ENCODE data around the gene KLK8. TPM values are rescaled to one million over a fixed set of nuclear protein-coding genes. Genes with fewer than 3 reads are reported as not detected.

Gene KLK8
- total and polyA plus RNA-seq, 2 donors (not counting 1 experiment from before 2014, with no cell fraction given): not detected

DNA sequence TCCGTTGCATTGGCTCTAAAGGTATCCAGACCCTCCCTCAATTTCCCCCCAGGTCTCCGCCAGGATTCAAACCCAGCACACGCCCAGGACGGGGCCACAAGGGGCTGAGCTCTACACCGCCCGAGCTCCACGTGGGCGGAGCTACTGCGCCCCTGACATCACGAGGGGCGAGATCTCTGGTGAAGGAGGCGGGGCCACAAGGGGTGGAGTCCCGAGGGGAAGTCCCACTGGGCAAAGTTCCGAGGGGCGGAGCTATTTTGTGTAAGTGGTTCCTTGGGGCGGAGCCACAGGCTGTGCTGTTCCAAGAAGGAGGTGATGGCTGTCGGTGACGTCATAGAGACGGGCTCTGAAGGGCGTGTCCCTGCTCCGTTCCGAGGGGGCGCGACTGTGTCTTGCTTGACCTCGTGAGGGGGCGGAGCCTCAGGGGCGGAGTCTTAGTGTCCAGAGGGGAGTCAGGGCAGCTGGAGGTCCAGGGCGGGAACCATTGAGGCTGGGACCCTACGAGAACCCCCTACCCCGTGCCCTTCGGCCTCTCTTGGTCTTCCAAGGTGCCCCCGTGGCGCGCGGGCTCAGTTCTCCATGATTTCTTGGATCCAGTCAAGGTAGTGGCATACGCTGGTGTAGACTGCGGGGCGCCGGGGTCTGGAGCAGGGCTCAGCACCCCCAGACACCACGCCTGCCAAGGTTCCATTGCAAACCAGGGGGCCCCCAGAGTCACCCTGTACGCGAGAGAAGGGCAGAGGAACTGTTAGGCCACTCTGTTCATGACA is 1.3 kb upstream of the KLK8 start:
- H3K79me2 ChIP-seq (ENCODE audit: control insufficient read depth, insufficient read depth, low read length): no peaks in the 10 kb centered on the region
- H3K4me1 ChIP-seq (ENCODE audit: control insufficient read depth in 2 of 2, insufficient read depth in 2 of 2, low read length in 2 of 2): no peaks in the 10 kb centered on the region
- no peak overlapping the region for H3K4me3 Mint-ChIP-seq
- ChIA-PET CTCF (no interaction called here), POLR2A (no interaction called here)
- H3K36me3 ChIP-seq (replicated peaks in 1 of 2; ENCODE audit: control extremely low read depth in 1 of 2, control insufficient read depth in 1 of 2, extremely low read depth in 1 of 2, insufficient read depth in 2 of 2, low read length in 1 of 2): no peaks in the 10 kb centered on the region
- no peak overlapping the region for H3K27ac ChIP-seq (ENCODE audit: low read length in 2 of 2)
- TF ChIP-seq, protein P1, sequence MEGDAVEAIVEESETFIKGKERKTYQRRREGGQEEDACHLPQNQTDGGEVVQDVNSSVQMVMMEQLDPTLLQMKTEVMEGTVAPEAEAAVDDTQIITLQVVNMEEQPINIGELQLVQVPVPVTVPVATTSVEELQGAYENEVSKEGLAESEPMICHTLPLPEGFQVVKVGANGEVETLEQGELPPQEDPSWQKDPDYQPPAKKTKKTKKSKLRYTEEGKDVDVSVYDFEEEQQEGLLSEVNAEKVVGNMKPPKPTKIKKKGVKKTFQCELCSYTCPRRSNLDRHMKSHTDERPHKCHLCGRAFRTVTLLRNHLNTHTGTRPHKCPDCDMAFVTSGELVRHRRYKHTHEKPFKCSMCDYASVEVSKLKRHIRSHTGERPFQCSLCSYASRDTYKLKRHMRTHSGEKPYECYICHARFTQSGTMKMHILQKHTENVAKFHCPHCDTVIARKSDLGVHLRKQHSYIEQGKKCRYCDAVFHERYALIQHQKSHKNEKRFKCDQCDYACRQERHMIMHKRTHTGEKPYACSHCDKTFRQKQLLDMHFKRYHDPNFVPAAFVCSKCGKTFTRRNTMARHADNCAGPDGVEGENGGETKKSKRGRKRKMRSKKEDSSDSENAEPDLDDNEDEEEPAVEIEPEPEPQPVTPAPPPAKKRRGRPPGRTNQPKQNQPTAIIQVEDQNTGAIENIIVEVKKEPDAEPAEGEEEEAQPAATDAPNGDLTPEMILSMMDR (IDR thresholded peaks at IDR 0.05): no peak
- TF ChIP-seq EZH2 (IDR thresholded peaks at IDR 0.05; ENCODE audit: borderline replicate concordance, insufficient read depth, low read depth, low read length, poor library complexity, severe bottlenecking): no peak
- DNase-seq: no peak
- no peaks in the 10 kb centered on the region for H3K9me3 Mint-ChIP-seq (ENCODE audit: insufficient read depth)
- intact Hi-C loops (cut with micrococcal nuclease): no loop called here
- no peak overlapping the region for H3K9ac ChIP-seq (ENCODE audit: low read length)
- H3K4me3 ChIP-seq (ENCODE audit: control extremely low read depth in 1 of 5, extremely low read depth in 1 of 5, insufficient read depth in 1 of 5, low read depth in 2 of 5, low read length in 4 of 5): no peak overlapping the region
- H2AFZ ChIP-seq (ENCODE audit: insufficient read depth, low read depth, low read length, poor library complexity, severe bottlenecking): no peak overlapping the region
- 75% methylated on average over 41 of the region's 42 CpGs for WGBS (ENCODE audit: insufficient coverage)
- H3K4me2 ChIP-seq (replicated peaks; ENCODE audit: low read depth, low read length, poor library complexity, severe bottlenecking): no peak overlapping the region
- peaks cover 0 to 26% (median 2%) of the 10 kb centered on the region in 4 experiments for H3K27me3 ChIP-seq (replicated peaks in 1 of 4; ENCODE audit: control extremely low read depth in 1 of 4, control insufficient read depth in 3 of 4, insufficient read depth in 4 of 4, low read length in 3 of 4)
- H3K4me1 Mint-ChIP-seq: no peaks in the 10 kb centered on the region
- peaks cover 36% of the 10 kb centered on the region for H3K27me3 Mint-ChIP-seq
- no peak for ATAC-seq (ENCODE audit: low read depth)
- H4K20me1 ChIP-seq (ENCODE audit: control insufficient read depth, insufficient read depth, low read length, poor library complexity, severe bottlenecking): no peaks in the 10 kb centered on the region
- H3K9me3 ChIP-seq (ENCODE audit: control extremely low read depth in 1 of 3, control insufficient read depth in 2 of 3, insufficient read depth in 1 of 3, low read length in 2 of 3): peaks cover 0 to 33% (median 0%) of the 10 kb centered on the region in 3 donors
- no peak overlapping the region for H3K27ac Mint-ChIP-seq

DNA sequence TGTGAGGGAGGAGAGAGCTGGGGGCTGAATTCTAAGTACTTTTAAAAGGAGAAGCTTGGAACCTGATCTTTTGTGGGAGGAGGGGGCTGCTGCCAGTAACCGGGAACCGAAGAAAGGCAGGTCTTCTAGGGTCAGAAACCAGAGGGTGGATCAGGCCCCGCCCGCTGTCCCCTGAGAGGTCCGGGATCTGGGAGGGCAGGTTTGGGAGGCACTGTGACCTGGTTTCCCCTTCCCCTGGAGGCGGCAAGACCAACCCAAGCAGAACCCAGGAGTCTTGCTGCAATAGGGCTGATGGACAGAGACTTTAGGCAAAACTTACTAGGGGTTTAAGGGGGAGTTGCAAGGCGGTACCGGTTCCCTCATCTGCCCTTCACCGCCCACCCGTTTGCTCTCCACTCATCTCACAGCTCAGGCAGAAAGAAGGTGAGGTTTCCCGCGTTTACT is 707 bp upstream of the KLK8 start:
- no peaks in the 10 kb centered on the region for H3K4me1 Mint-ChIP-seq
- no peaks in the 10 kb centered on the region for H3K9me3 Mint-ChIP-seq (ENCODE audit: insufficient read depth)
- Histone ChIP-seq H3K9me3 (ENCODE audit: control extremely low read depth in 1 of 3, control insufficient read depth in 2 of 3, insufficient read depth in 1 of 3, low read length in 2 of 3) (peaks cover 0 to 33% (median 0%) of the 10 kb centered on the region in 3 donors), H2AFZ (ENCODE audit: insufficient read depth, low read depth, low read length, poor library complexity, severe bottlenecking) (no peak overlapping the region), H3K4me3 (ENCODE audit: control extremely low read depth in 1 of 5, extremely low read depth in 1 of 5, insufficient read depth in 1 of 5, low read depth in 2 of 5, low read length in 4 of 5) (no peak overlapping the region), H3K9ac (ENCODE audit: low read length) (no peak overlapping the region), H4K20me1 (ENCODE audit: control insufficient read depth, insufficient read depth, low read length, poor library complexity, severe bottlenecking) (no peaks in the 10 kb centered on the region), H3K27ac (ENCODE audit: low read length in 2 of 2) (no peak overlapping the region), H3K36me3 (replicated peaks in 1 of 2; ENCODE audit: control extremely low read depth in 1 of 2, control insufficient read depth in 1 of 2, extremely low read depth in 1 of 2, insufficient read depth in 2 of 2, low read length in 1 of 2) (no peaks in the 10 kb centered on the region), H3K79me2 (ENCODE audit: control insufficient read depth, insufficient read depth, low read length) (no peaks in the 10 kb centered on the region), H3K4me2 (replicated peaks; ENCODE audit: low read depth, low read length, poor library complexity, severe bottlenecking) (no peak overlapping the region), H3K4me1 (ENCODE audit: control insufficient read depth in 2 of 2, insufficient read depth in 2 of 2, low read length in 2 of 2) (no peaks in the 10 kb centered on the region), H3K27me3 (replicated peaks in 1 of 4; ENCODE audit: control extremely low read depth in 1 of 4, control insufficient read depth in 3 of 4, insufficient read depth in 4 of 4, low read length in 3 of 4) (peaks cover 0 to 28% (median 2%) of the 10 kb centered on the region in 4 experiments)
- TF ChIP-seq, protein P1 (IDR thresholded peaks at IDR 0.05): no peak
- TF ChIP-seq EZH2 (IDR thresholded peaks at IDR 0.05; ENCODE audit: borderline replicate concordance, insufficient read depth, low read depth, low read length, poor library complexity, severe bottlenecking): no peak
- H3K4me3 Mint-ChIP-seq: no peak overlapping the region
- intact Hi-C loops (cut with micrococcal nuclease): no loop called here
- H3K27ac Mint-ChIP-seq: no peak overlapping the region
- ChIA-PET CTCF (no interaction called here), POLR2A (no interaction called here)
- WGBS (ENCODE audit: insufficient coverage): 65% methylated on average over 10 of the region's 12 CpGs
- no peak for ATAC-seq (ENCODE audit: low read depth)
- H3K27me3 Mint-ChIP-seq: peaks cover 35% of the 10 kb centered on the region
- DNase-seq: no peak
